Right lobe of liver (tissue), 4 donors: ENCODE data around the gene IDUA.

Experiments
- CTCF ChIP-seq, 4 donors: fragments of 200-600 bp in 3 of 4; fragments of 450-650 bp in 1 of 4; IDR thresholded peaks; one replicate each; pipeline versions ENCODE4 v1.5.1 to v1.8.0; 2016 to 2022; ENCODE audit warnings: antibody characterized with exemption in 4 of 4, mild to moderate bottlenecking in 2 of 4
- POLR2A ChIP-seq: fragments of 450-650 bp; IDR thresholded peaks from one replicate; pipeline ENCODE4 v1.6.1; 2017; ENCODE audit warnings: antibody characterized with exemption, mild to moderate bottlenecking
- donor health status: DM: no; HTN: no; CAD: no.
- donor health status: DM: no; HTN: no; CAD: no.
- donor health status: DM: no; HTN: yes; CAD: no.

GRCh38 chr4:1015179-1015578, 28.3 kb downstream of the IDUA start:
- no peak for TF ChIP-seq CTCF (IDR thresholded peaks at IDR 0.05)
- no peak for TF ChIP-seq POLR2A
